WTC11 (cell line): ENCODE data around the gene RNF181.

Experiments
- CREB1 ChIP-seq: sonication (generic); formaldehyde crosslinking; IDR thresholded peaks from 2 replicates; pipeline ENCODE4 v1.8.0; 2023; ENCODE audit warnings: mild to moderate bottlenecking, missing genetic modification reagents
- FOXP1 ChIP-seq: sonication (generic); formaldehyde crosslinking; IDR thresholded peaks from 2 replicates; pipeline ENCODE4 v1.8.0; 2022; ENCODE audit warnings: missing genetic modification reagents, mild to moderate bottlenecking, moderate library complexity, borderline replicate concordance
- NR1H2 ChIP-seq: sonication (generic); formaldehyde crosslinking; IDR thresholded peaks from 2 replicates; pipeline ENCODE4 v1.9.0; 2021; ENCODE audit warnings: mild to moderate bottlenecking, moderate library complexity, missing genetic modification reagents
- TP53 ChIP-seq: sonication (generic); formaldehyde crosslinking; IDR thresholded peaks from 2 replicates; pipeline ENCODE4 v1.8.1; 2023; ENCODE audit warnings: mild to moderate bottlenecking, missing genetic modification reagents
- ZNF263 ChIP-seq: sonication (generic); formaldehyde crosslinking; IDR thresholded peaks from 2 replicates; pipeline ENCODE4 v1.8.1; 2022; ENCODE audit warnings: low read depth, mild to moderate bottlenecking, moderate library complexity, missing genetic modification reagents
- ZNF317 ChIP-seq: sonication (generic); formaldehyde crosslinking; IDR thresholded peaks from 2 replicates; pipeline ENCODE4 v1.8.1; 2023; ENCODE audit warnings: low read depth, mild to moderate bottlenecking, moderate library complexity, missing genetic modification reagents, borderline replicate concordance
- TF ChIP-seq, protein P1 (sequence below): sonication (generic); formaldehyde crosslinking; IDR thresholded peaks from 2 replicates; pipeline ENCODE4 v1.8.1; 2022; ENCODE audit warnings: low read depth, missing genetic modification reagents, borderline replicate concordance
- TF ChIP-seq, protein P2 (sequence below): sonication (generic); formaldehyde crosslinking; IDR thresholded peaks from 2 replicates; pipeline ENCODE4 v1.8.0; 2022; ENCODE audit warnings: mild to moderate bottlenecking, missing genetic modification reagents

DNA sequence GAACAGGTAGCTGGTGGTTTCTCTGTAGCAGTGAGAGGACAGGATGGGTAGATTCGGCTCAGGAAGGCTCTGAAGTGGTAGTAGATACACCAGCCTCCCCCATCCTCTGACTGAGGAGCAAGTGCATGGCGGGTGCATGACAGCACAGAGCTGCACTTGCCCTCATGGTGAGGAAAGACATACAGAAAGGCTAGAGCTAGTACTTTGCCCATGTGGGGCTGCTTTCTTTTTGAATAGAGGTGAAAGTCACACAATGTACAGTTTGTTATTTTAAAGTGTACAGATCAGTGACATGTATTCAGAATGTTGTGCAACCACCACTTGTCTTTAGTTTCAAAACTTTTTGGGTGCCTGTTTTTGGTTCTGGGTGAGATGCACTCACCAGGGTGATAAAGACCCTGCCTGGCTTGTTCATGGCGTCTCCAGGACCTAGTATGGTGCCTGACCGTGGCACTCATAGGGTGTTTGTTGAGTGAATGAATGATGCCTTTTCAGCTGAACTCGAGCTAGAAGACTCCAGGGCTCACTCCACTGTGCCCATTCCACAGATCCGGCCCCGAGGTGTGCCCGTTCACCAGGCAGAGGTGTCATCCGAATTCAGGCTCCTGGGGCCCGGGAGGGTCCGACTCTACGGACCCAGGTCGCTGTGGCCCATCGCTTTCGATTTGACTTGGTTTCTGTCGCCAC is 11.7 kb upstream of the RNF181 start:
- TF ChIP-seq NR1H2 (CRISPR knock-in tag) (no peak), CREB1 (CRISPR knock-in tag) (no peak), TP53 (CRISPR knock-in tag) (no peak), FOXP1 (no peak), ZNF263 (CRISPR knock-in tag) (no peak), ZNF317 (CRISPR knock-in tag) (no peak)
- TF ChIP-seq, protein P1, sequence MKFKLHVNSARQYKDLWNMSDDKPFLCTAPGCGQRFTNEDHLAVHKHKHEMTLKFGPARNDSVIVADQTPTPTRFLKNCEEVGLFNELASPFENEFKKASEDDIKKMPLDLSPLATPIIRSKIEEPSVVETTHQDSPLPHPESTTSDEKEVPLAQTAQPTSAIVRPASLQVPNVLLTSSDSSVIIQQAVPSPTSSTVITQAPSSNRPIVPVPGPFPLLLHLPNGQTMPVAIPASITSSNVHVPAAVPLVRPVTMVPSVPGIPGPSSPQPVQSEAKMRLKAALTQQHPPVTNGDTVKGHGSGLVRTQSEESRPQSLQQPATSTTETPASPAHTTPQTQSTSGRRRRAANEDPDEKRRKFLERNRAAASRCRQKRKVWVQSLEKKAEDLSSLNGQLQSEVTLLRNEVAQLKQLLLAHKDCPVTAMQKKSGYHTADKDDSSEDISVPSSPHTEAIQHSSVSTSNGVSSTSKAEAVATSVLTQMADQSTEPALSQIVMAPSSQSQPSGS: no peak
- TF ChIP-seq, protein P2, sequence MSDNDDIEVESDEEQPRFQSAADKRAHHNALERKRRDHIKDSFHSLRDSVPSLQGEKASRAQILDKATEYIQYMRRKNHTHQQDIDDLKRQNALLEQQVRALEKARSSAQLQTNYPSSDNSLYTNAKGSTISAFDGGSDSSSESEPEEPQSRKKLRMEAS (CRISPR knock-in tag): no peak
